ENCODE data around the gene EXOC7. TPM values are rescaled to one million over a fixed set of nuclear protein-coding genes. Genes with fewer than 3 reads are reported as not detected.

Gene EXOC7
- polyA plus RNA-seq, 1 donor from 2014 or later: 146 TPM

GRCh38 chr17:76134911-76135809 lies 31.6 kb upstream of the EXOC7 start:
- Histone ChIP-seq H3K27ac (ENCODE audit: low read length) (no peak overlapping the region), H3K4me3 (ENCODE audit: low read length) (no peak overlapping the region), H3K27me3 (ENCODE audit: insufficient read depth, low read depth, low read length) (peaks cover 11% of the 10 kb centered on the region), H3K36me3 (ENCODE audit: insufficient read depth, low read length) (no peaks in the 10 kb centered on the region), H4K20me1 (ENCODE audit: insufficient read depth) (no peaks in the 10 kb centered on the region), H3F3A (ENCODE audit: insufficient read depth, low read length, poor library complexity, severe bottlenecking) (no peaks in the 10 kb centered on the region), H2AFZ (ENCODE audit: low read depth, low read length) (no peak overlapping the region), H3K4me2 (ENCODE audit: low read length) (no peak overlapping the region), H3K9ac (ENCODE audit: low read length) (no peak overlapping the region), H3K9me2 (ENCODE audit: insufficient read depth, low read length) (no peaks in the 10 kb centered on the region), H3K9me3 (ENCODE audit: low read length) (no peaks in the 10 kb centered on the region), H3K79me2 (replicated peaks; ENCODE audit: insufficient read depth, low read length) (no peaks in the 10 kb centered on the region)
- TF ChIP-seq EZH2 (IDR thresholded peaks at IDR 0.05; ENCODE audit: borderline replicate concordance, insufficient read depth, low read length, poor library complexity, severe bottlenecking) (no peak), EP300 (conservative IDR thresholded peaks at IDR 0.05; ENCODE audit: poor library complexity, severe bottlenecking) (no peak), SMC3 (conservative IDR thresholded peaks at IDR 0.05; ENCODE audit: poor library complexity) (no peak), MXI1 (conservative IDR thresholded peaks at IDR 0.05; ENCODE audit: poor library complexity, severe bottlenecking) (no peak), REST (IDR thresholded peaks at IDR 0.05; ENCODE audit: borderline replicate concordance) (no peak), TAF1 (IDR thresholded peaks at IDR 0.05; ENCODE audit: low read depth) (no peak), RAD21 (conservative IDR thresholded peaks at IDR 0.05) (no peak), CTCF (IDR thresholded peaks at IDR 0.05; ENCODE audit: poor library complexity, severe bottlenecking) (no peak), POLR2AphosphoS5 (IDR thresholded peaks at IDR 0.05) (no peak)

GRCh38 chr17:76132574-76133338 lies 29.2 kb upstream of the EXOC7 start:
- no peaks in the 10 kb centered on the region for H3K27me3 ChIP-seq (ENCODE audit: insufficient read depth, low read depth, low read length)
- H3K4me2 ChIP-seq (ENCODE audit: low read length): no peak overlapping the region
- no peaks in the 10 kb centered on the region for H4K20me1 ChIP-seq (ENCODE audit: insufficient read depth)
- no peaks in the 10 kb centered on the region for H3K79me2 ChIP-seq (replicated peaks; ENCODE audit: insufficient read depth, low read length)
- TF ChIP-seq EP300 (conservative IDR thresholded peaks at IDR 0.05; ENCODE audit: poor library complexity, severe bottlenecking) (no peak), CTCF (IDR thresholded peaks at IDR 0.05; ENCODE audit: poor library complexity, severe bottlenecking) (no peak), EZH2 (IDR thresholded peaks at IDR 0.05; ENCODE audit: borderline replicate concordance, insufficient read depth, low read length, poor library complexity, severe bottlenecking) (no peak), RAD21 (conservative IDR thresholded peaks at IDR 0.05) (no peak), REST (IDR thresholded peaks at IDR 0.05; ENCODE audit: borderline replicate concordance) (no peak), POLR2AphosphoS5 (IDR thresholded peaks at IDR 0.05) (no peak), TAF1 (IDR thresholded peaks at IDR 0.05; ENCODE audit: low read depth) (no peak), SMC3 (conservative IDR thresholded peaks at IDR 0.05; ENCODE audit: poor library complexity) (no peak), MXI1 (conservative IDR thresholded peaks at IDR 0.05; ENCODE audit: poor library complexity, severe bottlenecking) (no peak)
- no peaks in the 10 kb centered on the region for H3F3A ChIP-seq (ENCODE audit: insufficient read depth, low read length, poor library complexity, severe bottlenecking)
- H3K4me3 ChIP-seq (ENCODE audit: low read length): no peak overlapping the region
- H2AFZ ChIP-seq (ENCODE audit: low read depth, low read length): no peak overlapping the region
- no peak overlapping the region for H3K9ac ChIP-seq (ENCODE audit: low read length)
- H3K27ac ChIP-seq (ENCODE audit: low read length): no peak overlapping the region
- no peaks in the 10 kb centered on the region for H3K36me3 ChIP-seq (ENCODE audit: insufficient read depth, low read length)
- no peaks in the 10 kb centered on the region for H3K9me2 ChIP-seq (ENCODE audit: insufficient read depth, low read length)
- no peaks in the 10 kb centered on the region for H3K9me3 ChIP-seq (ENCODE audit: low read length)
